ENCODE data around the gene CAP2.
A peak's percentile ranks its signal among the peaks of the same experiment; 100 is the strongest.

Gene CAP2

DNA sequence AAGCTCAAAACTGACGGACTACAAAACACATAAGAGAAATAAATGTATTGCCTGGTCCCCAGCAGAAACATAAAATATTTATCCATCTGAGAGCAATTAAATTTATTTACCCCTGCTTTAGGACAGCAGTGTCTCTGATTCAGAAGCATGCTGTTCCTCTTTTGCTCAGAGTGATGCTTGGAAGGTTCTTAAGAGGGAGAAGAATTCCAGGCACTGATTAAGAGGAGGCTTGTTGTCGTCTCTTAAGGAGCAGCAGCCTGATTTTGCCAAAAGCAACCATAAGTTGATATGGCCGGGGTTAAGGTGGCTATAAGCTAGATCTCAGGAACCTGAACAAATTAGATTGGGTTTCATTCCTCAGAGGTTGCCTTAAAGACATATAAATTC is 25.8 kb downstream of the CAP2 start:
- DNase-seq, result no peak
- peak overlapping the region; percentile 39 for H2BK12ac ChIP-seq (ENCODE audit: low read length)
- H3K18ac ChIP-seq (ENCODE audit: low read length), result no peak overlapping the region
- no peak overlapping the region for H3K4ac ChIP-seq (ENCODE audit: low read depth, low read length)
- peaks cover 5 to 9% of the 10 kb centered on the region in 2 experiments for H3K36me3 ChIP-seq (ENCODE audit: control insufficient read depth in 1 of 2, insufficient read depth in 2 of 2, low read length in 2 of 2)
- H3K4me3 ChIP-seq (ENCODE audit: low read depth, low read length), result no peak overlapping the region
- H2BK5ac ChIP-seq (ENCODE audit: low read depth, low read length, poor library complexity), result peak overlapping the region; percentile 42
- H4K8ac ChIP-seq (ENCODE audit: low read depth, low read length), result no peak overlapping the region
- peak overlapping the region; percentile 55 for H4K12ac ChIP-seq (ENCODE audit: low read depth, low read length)
- no peak overlapping the region for H2AFZ ChIP-seq (ENCODE audit: insufficient read depth, low read length, poor library complexity)
- no peaks in the 10 kb centered on the region for H3K27me3 ChIP-seq (ENCODE audit: insufficient read depth, low read length)
- H3K9me3 ChIP-seq (ENCODE audit: insufficient read depth, low read depth, low read length), result no peaks in the 10 kb centered on the region
- WGBS (ENCODE audit: extremely low coverage, insufficient coverage, insufficient read length), result no CpG with 5 or more reads among the region's 3 CpGs
- H4K91ac ChIP-seq (ENCODE audit: low read depth, low read length), result no peak overlapping the region
- peak overlapping the region; percentile 33 for H2BK120ac ChIP-seq (ENCODE audit: insufficient read depth, low read length, poor library complexity)
- peak overlapping the region; percentile 89 for H3K27ac ChIP-seq (ENCODE audit: low read depth, low read length)
- H3K23ac ChIP-seq (ENCODE audit: low read length), result no peak overlapping the region
- H2AK5ac ChIP-seq (ENCODE audit: low read length), result peak overlapping the region; percentile 58
- no peak overlapping the region for H3K14ac ChIP-seq (ENCODE audit: low read length)
- H3K79me2 ChIP-seq (ENCODE audit: control insufficient read depth, insufficient read depth, low read length, poor library complexity), result peaks cover 6% of the 10 kb centered on the region
- peaks cover 9 to 14% of the 10 kb centered on the region in 2 experiments for H3K4me1 ChIP-seq (ENCODE audit: control insufficient read depth in 1 of 2, insufficient read depth in 2 of 2, low read length in 2 of 2)
- no peak overlapping the region for H3K9ac ChIP-seq (ENCODE audit: low read length)
- H3K79me1 ChIP-seq (ENCODE audit: low read length), result peaks cover 15% of the 10 kb centered on the region
- H3K4me2 ChIP-seq (ENCODE audit: low read length), result no peak overlapping the region

- Histone ChIP-seq H4K8ac (ENCODE audit: low read depth, low read length) (no peak overlapping the region), H3K4ac (ENCODE audit: low read depth, low read length) (no peak overlapping the region), H2AFZ (ENCODE audit: insufficient read depth, low read length, poor library complexity) (no peak overlapping the region), H3K9ac (ENCODE audit: low read length) (no peak overlapping the region), H2BK5ac (ENCODE audit: low read depth, low read length, poor library complexity) (no peak overlapping the region), H3K18ac (ENCODE audit: low read length) (no peak overlapping the region), H2BK120ac (ENCODE audit: insufficient read depth, low read length, poor library complexity) (no peak overlapping the region), H3K4me1 (ENCODE audit: control insufficient read depth in 1 of 2, insufficient read depth in 2 of 2, low read length in 2 of 2) (peaks cover 9 to 14% of the 10 kb centered on the region in 2 experiments), H3K9me3 (ENCODE audit: insufficient read depth, low read depth, low read length) (no peaks in the 10 kb centered on the region), H3K27ac (ENCODE audit: low read depth, low read length) (no peak overlapping the region), H2BK12ac (ENCODE audit: low read length) (no peak overlapping the region), H3K36me3 (ENCODE audit: control insufficient read depth in 1 of 2, insufficient read depth in 2 of 2, low read length in 2 of 2) (peaks cover 6 to 11% of the 10 kb centered on the region in 2 experiments), H2AK5ac (ENCODE audit: low read length) (no peak overlapping the region), H3K14ac (ENCODE audit: low read length) (no peak overlapping the region), H3K4me3 (ENCODE audit: low read depth, low read length) (no peak overlapping the region), H3K4me2 (ENCODE audit: low read length) (no peak overlapping the region), H3K79me1 (ENCODE audit: low read length) (peaks cover 15% of the 10 kb centered on the region), H4K12ac (ENCODE audit: low read depth, low read length) (no peak overlapping the region), H3K23ac (ENCODE audit: low read length) (no peak overlapping the region), H4K91ac (ENCODE audit: low read depth, low read length) (no peak overlapping the region), H3K79me2 (ENCODE audit: control insufficient read depth, insufficient read depth, low read length, poor library complexity) (peaks cover 6% of the 10 kb centered on the region), H3K27me3 (ENCODE audit: insufficient read depth, low read length) (no peaks in the 10 kb centered on the region)
- DNase-seq, result no peak
- WGBS (ENCODE audit: extremely low coverage, insufficient coverage, insufficient read length), result no CpG with 5 or more reads among the region's 2 CpGs
These were observed 27.0 kb downstream of the CAP2 start for GRCh38 chr6:17420368-17420767.

- no peaks in the 10 kb centered on the region for H3K9me3 ChIP-seq (ENCODE audit: insufficient read depth, low read depth, low read length)
- DNase-seq, result no peak
- no peak overlapping the region for H3K4me2 ChIP-seq (ENCODE audit: low read length)
- no peak overlapping the region for H2BK5ac ChIP-seq (ENCODE audit: low read depth, low read length, poor library complexity)
- H3K79me1 ChIP-seq (ENCODE audit: low read length), result peaks cover 13% of the 10 kb centered on the region
- no CpG with 5 or more reads among the region's 7 CpGs for WGBS (ENCODE audit: extremely low coverage, insufficient coverage, insufficient read length)
- H4K12ac ChIP-seq (ENCODE audit: low read depth, low read length), result no peak overlapping the region
- no peaks in the 10 kb centered on the region for H3K27me3 ChIP-seq (ENCODE audit: insufficient read depth, low read length)
- H3K4ac ChIP-seq (ENCODE audit: low read depth, low read length), result peak overlapping the region; percentile 59
- peaks cover 11 to 18% of the 10 kb centered on the region in 2 experiments for H3K36me3 ChIP-seq (ENCODE audit: control insufficient read depth in 1 of 2, insufficient read depth in 2 of 2, low read length in 2 of 2)
- H3K23ac ChIP-seq (ENCODE audit: low read length), result no peak overlapping the region
- no peak overlapping the region for H4K8ac ChIP-seq (ENCODE audit: low read depth, low read length)
- H3K79me2 ChIP-seq (ENCODE audit: control insufficient read depth, insufficient read depth, low read length, poor library complexity), result peaks cover 4% of the 10 kb centered on the region
- H3K14ac ChIP-seq (ENCODE audit: low read length), result no peak overlapping the region
- H2AK5ac ChIP-seq (ENCODE audit: low read length), result no peak overlapping the region
- H4K91ac ChIP-seq (ENCODE audit: low read depth, low read length), result no peak overlapping the region
- no peak overlapping the region for H2AFZ ChIP-seq (ENCODE audit: insufficient read depth, low read length, poor library complexity)
- H2BK12ac ChIP-seq (ENCODE audit: low read length), result peak overlapping the region; percentile 35
- H3K4me1 ChIP-seq (ENCODE audit: control insufficient read depth in 1 of 2, insufficient read depth in 2 of 2, low read length in 2 of 2), result peaks cover 9 to 14% of the 10 kb centered on the region in 2 experiments
- H2BK120ac ChIP-seq (ENCODE audit: insufficient read depth, low read length, poor library complexity), result no peak overlapping the region
- no peak overlapping the region for H3K4me3 ChIP-seq (ENCODE audit: low read depth, low read length)
- H3K18ac ChIP-seq (ENCODE audit: low read length), result peak overlapping the region; percentile 73
- H3K27ac ChIP-seq (ENCODE audit: low read depth, low read length), result no peak overlapping the region
- no peak overlapping the region for H3K9ac ChIP-seq (ENCODE audit: low read length)
These were observed 28.0 kb downstream of the CAP2 start for GRCh38 chr6:17421406-17421805.

DNA sequence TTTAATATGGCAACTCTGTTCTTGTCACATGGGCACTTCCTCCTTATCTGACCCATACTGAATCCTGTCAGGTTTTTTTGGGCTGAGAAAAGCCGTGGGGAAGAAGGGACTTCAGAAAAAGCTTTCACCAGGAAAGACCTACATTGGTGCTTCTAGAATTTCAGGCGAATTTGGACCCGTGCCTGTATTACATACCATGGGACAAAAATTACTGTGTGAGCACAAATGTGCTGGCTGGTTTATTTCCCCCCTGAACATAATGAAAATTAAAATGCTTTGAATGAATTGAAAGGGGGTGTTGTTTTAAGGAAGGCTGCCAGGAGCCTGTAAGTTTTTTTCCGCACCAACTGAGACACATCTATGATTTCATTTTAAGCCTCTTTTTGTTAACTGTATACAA is 29.6 kb downstream of the CAP2 start:
- H3K4me3 ChIP-seq (ENCODE audit: low read depth, low read length), result no peak overlapping the region
- H3K79me2 ChIP-seq (ENCODE audit: control insufficient read depth, insufficient read depth, low read length, poor library complexity), result peaks cover 2% of the 10 kb centered on the region
- WGBS (ENCODE audit: extremely low coverage, insufficient coverage, insufficient read length), result no CpG with 5 or more reads among the region's 4 CpGs
- DNase-seq, result no peak
- H3K36me3 ChIP-seq (ENCODE audit: control insufficient read depth in 1 of 2, insufficient read depth in 2 of 2, low read length in 2 of 2), result peaks cover 16 to 27% of the 10 kb centered on the region in 2 experiments
- no peak overlapping the region for H3K27ac ChIP-seq (ENCODE audit: low read depth, low read length)
- no peak overlapping the region for H4K91ac ChIP-seq (ENCODE audit: low read depth, low read length)
- no peak overlapping the region for H3K4ac ChIP-seq (ENCODE audit: low read depth, low read length)
- no peaks in the 10 kb centered on the region for H3K27me3 ChIP-seq (ENCODE audit: insufficient read depth, low read length)
- no peak overlapping the region for H2BK12ac ChIP-seq (ENCODE audit: low read length)
- H3K23ac ChIP-seq (ENCODE audit: low read length), result no peak overlapping the region
- no peak overlapping the region for H3K14ac ChIP-seq (ENCODE audit: low read length)
- no peak overlapping the region for H2AK5ac ChIP-seq (ENCODE audit: low read length)
- no peak overlapping the region for H2BK120ac ChIP-seq (ENCODE audit: insufficient read depth, low read length, poor library complexity)
- H3K9ac ChIP-seq (ENCODE audit: low read length), result no peak overlapping the region
- H2BK5ac ChIP-seq (ENCODE audit: low read depth, low read length, poor library complexity), result no peak overlapping the region
- H3K9me3 ChIP-seq (ENCODE audit: insufficient read depth, low read depth, low read length), result no peaks in the 10 kb centered on the region
- H3K18ac ChIP-seq (ENCODE audit: low read length), result no peak overlapping the region
- peaks cover 3% of the 10 kb centered on the region for H3K79me1 ChIP-seq (ENCODE audit: low read length)
- H3K4me2 ChIP-seq (ENCODE audit: low read length), result no peak overlapping the region
- no peak overlapping the region for H2AFZ ChIP-seq (ENCODE audit: insufficient read depth, low read length, poor library complexity)
- H4K12ac ChIP-seq (ENCODE audit: low read depth, low read length), result no peak overlapping the region
- H4K8ac ChIP-seq (ENCODE audit: low read depth, low read length), result no peak overlapping the region
- peaks cover 2 to 8% of the 10 kb centered on the region in 2 experiments for H3K4me1 ChIP-seq (ENCODE audit: control insufficient read depth in 1 of 2, insufficient read depth in 2 of 2, low read length in 2 of 2)

Data from trophoblast cell (in vitro differentiated cells and primary cell).